ENCODE measurements around the gene GAB2. TPM values are rescaled to one million over a fixed set of nuclear protein-coding genes. Genes with fewer than 3 reads are reported as not detected.

Gene GAB2
- total and polyA plus RNA-seq, 8 donors, result 2.2 to 19.3 (median 8.6) TPM

DNA sequence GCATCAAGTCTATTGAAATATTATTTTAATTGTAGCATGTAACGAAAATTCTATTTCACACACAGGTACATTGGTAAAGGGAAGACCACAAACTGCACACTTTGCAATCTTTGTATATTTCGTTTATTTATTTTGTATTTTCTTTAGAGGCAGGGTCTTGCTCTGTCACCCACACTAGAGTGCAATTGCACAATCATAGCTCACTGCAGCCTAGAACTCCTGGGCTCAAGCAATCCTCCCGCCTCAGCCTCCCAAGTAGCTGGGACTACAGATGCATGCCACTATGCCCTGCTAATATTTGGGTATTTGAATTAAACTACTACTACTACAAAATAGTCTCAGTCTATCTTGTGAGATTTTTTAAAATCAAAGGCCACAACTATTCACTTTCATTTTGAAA, 42.7 kb downstream of the GAB2 start:
- no peak for DNase-seq
- Histone ChIP-seq H3K27ac (no peak overlapping the region), H3K9me3 (peaks cover 0 to 7% (median 1%) of the 10 kb centered on the region in 4 donors), H3K36me3 (no peaks in the 10 kb centered on the region), H3K4me3 (no peak overlapping the region), H3K4me1 (peaks cover 11 to 45% (median 32%) of the 10 kb centered on the region in 4 donors), H3K27me3 (no peaks in the 10 kb centered on the region)
- intact Hi-C loops (cut with DNase I; ENCODE audit: low total_unique reads), result no loop called here
- 59 to 98% (median 95%) methylated on average over 3 of the region's 3 CpGs for WGBS, 5 donors
- no peak for TF ChIP-seq POLR2A (IDR thresholded peaks at IDR 0.05)
- no peak for TF ChIP-seq POLR2AphosphoS5 (IDR thresholded peaks at IDR 0.05)
- TF ChIP-seq, protein P1, sequence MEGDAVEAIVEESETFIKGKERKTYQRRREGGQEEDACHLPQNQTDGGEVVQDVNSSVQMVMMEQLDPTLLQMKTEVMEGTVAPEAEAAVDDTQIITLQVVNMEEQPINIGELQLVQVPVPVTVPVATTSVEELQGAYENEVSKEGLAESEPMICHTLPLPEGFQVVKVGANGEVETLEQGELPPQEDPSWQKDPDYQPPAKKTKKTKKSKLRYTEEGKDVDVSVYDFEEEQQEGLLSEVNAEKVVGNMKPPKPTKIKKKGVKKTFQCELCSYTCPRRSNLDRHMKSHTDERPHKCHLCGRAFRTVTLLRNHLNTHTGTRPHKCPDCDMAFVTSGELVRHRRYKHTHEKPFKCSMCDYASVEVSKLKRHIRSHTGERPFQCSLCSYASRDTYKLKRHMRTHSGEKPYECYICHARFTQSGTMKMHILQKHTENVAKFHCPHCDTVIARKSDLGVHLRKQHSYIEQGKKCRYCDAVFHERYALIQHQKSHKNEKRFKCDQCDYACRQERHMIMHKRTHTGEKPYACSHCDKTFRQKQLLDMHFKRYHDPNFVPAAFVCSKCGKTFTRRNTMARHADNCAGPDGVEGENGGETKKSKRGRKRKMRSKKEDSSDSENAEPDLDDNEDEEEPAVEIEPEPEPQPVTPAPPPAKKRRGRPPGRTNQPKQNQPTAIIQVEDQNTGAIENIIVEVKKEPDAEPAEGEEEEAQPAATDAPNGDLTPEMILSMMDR (IDR thresholded peaks at IDR 0.05), result no peak
- TF ChIP-seq EP300 (IDR thresholded peaks at IDR 0.05), result no peak

DNA sequence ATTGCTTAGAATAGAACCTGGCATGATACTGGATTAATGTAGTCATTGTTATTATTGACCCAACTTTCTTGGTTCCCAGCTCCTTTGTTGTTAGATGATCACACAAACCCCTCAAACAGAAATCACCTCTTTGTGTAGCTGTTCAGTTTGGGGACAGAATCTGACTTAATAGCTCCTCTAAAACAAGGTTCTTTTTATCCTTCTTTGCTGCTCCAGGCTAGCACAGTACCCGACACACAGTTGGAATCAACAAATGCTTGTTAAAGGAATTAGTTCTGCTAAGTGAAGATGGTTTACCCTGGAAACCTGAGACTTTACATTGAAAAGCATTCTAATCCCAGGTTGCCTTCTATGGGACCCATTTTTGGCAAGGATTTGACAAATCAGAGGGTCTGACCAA, 43.9 kb downstream of the GAB2 start:
- TF ChIP-seq, protein P1 (IDR thresholded peaks at IDR 0.05), result no peak
- TF ChIP-seq POLR2A (IDR thresholded peaks at IDR 0.05) (no peak), EP300 (IDR thresholded peaks at IDR 0.05) (no peak), POLR2AphosphoS5 (IDR thresholded peaks at IDR 0.05) (no peak)
- Histone ChIP-seq H3K36me3 (no peaks in the 10 kb centered on the region), H3K9me3 (peaks cover 0 to 7% (median 1%) of the 10 kb centered on the region in 4 donors), H3K4me3 (no peak overlapping the region), H3K27ac (no peak overlapping the region), H3K4me1 (peaks cover 11 to 45% (median 30%) of the 10 kb centered on the region in 4 donors), H3K27me3 (no peaks in the 10 kb centered on the region)
- intact Hi-C loops (cut with DNase I; ENCODE audit: low total_unique reads), result no loop called here
- DNase-seq, result no peak
- WGBS, 5 donors, result 73 to 92% (median 86%) methylated on average over 1 of the region's 1 CpG

DNA sequence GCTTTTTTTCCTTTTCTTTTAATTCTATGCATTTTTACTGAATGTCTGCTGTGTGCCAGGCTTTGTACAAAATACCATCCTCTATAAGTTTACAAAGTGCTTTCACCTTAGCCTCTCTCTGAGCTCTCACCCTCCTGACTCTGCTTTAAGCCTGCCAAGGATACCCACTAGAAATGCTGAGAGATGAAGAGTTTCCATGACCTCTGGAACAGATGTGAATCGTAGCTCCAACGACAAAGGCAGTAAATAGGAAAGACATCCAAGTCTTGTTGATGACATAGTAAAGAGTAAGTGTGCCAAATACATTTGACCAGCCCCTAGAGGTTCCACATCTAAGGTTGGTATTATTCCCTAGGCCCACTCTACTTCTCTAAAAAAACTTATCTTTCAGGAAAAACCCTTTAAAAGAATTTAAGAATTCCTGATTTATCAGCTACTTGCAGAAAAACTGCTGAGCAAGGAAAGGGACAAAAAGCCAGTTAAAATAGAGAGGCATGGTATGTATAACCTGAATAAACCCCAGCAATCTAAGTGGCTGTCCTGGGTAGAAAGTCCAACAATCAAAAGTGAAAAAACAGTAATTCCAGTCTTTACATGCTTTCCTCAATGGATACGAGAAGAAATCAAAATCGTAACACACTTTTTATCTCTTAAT, 45.4 kb downstream of the GAB2 start:
- DNase-seq, result no peak
- Histone ChIP-seq H3K4me1 (peaks cover 11 to 42% (median 24%) of the 10 kb centered on the region in 4 donors), H3K27ac (no peak overlapping the region), H3K36me3 (no peaks in the 10 kb centered on the region), H3K27me3 (no peaks in the 10 kb centered on the region), H3K9me3 (peaks cover 0 to 7% (median 1%) of the 10 kb centered on the region in 4 donors), H3K4me3 (no peak overlapping the region)
- intact Hi-C loops (cut with DNase I; ENCODE audit: low total_unique reads), result no loop called here
- TF ChIP-seq, protein P1 (IDR thresholded peaks at IDR 0.05), result no peak
- no peak for TF ChIP-seq POLR2A (IDR thresholded peaks at IDR 0.05)
- no peak for TF ChIP-seq EP300 (IDR thresholded peaks at IDR 0.05)
- TF ChIP-seq POLR2AphosphoS5 (IDR thresholded peaks at IDR 0.05), result no peak
- WGBS, 5 donors, result 68 to 76% (median 69%) methylated on average over 4 of the region's 4 CpGs

DNA sequence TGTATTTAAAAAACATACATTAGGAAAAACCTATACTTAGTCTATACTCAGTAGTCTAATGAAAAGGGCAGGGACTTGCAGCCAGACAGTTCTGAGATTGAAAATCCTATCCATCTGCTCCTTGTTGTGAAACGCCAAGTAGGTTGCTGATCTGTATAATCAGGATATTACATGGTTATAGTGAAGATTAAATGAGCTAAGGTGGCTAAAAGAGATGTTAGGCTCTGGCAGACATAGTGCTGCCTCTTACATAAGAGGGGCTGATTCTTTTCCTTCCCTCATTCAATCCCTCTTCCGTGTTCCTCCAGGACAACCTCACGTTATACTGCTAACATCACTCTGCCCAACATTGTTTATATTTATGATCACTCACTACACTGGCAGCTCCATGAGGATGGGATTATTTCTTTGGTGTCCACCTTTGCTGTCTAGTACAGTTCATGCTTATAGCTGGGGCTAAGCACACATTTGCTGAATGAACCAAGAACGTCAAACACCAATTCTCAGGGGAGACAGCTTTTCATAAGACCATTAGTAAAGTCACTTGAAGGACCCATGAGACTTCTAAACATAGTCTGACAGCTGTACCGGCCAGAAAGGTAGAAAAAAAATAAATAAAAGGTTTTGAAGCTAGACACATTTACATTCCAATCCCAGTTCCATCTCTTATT, 46.3 kb downstream of the GAB2 start:
- H3K4me3 ChIP-seq, result no peak overlapping the region
- H3K27me3 ChIP-seq, result no peaks in the 10 kb centered on the region
- WGBS, 5 donors, result 44 to 58% (median 51%) methylated on average over 5 of the region's 5 CpGs
- TF ChIP-seq POLR2AphosphoS5 (IDR thresholded peaks at IDR 0.05) (no peak), EP300 (IDR thresholded peaks at IDR 0.05) (no peak), POLR2A (IDR thresholded peaks at IDR 0.05) (no peak)
- TF ChIP-seq, protein P1 (IDR thresholded peaks at IDR 0.05), result no peak
- H3K36me3 ChIP-seq, result no peaks in the 10 kb centered on the region
- no peaks in the 10 kb centered on the region for H3K9me3 ChIP-seq
- no peak for DNase-seq
- peaks cover 11 to 51% (median 24%) of the 10 kb centered on the region in 4 donors for H3K4me1 ChIP-seq
- H3K27ac ChIP-seq, result peak overlapping the region in 1 of 5 donors; percentile 39
- intact Hi-C loops (cut with DNase I; ENCODE audit: low total_unique reads), result no loop called here

Data from stomach (tissue), 9 donors.